Measurements from ENCODE around the gene CLEC3B.

CLEC3B gene

GRCh38 chr3:45024542-45025255 lies 1.4 kb upstream of the CLEC3B start:
- DNase-seq, result no peak
- no peaks in the 10 kb centered on the region for H3K9me3 Mint-ChIP-seq
- H3K36me3 Mint-ChIP-seq (ENCODE audit: low read depth), result peaks cover 6% of the 10 kb centered on the region
- no peaks in the 10 kb centered on the region for H3K27me3 Mint-ChIP-seq (ENCODE audit: low read depth, poor library complexity)
- TF ChIP-seq, protein P1, sequence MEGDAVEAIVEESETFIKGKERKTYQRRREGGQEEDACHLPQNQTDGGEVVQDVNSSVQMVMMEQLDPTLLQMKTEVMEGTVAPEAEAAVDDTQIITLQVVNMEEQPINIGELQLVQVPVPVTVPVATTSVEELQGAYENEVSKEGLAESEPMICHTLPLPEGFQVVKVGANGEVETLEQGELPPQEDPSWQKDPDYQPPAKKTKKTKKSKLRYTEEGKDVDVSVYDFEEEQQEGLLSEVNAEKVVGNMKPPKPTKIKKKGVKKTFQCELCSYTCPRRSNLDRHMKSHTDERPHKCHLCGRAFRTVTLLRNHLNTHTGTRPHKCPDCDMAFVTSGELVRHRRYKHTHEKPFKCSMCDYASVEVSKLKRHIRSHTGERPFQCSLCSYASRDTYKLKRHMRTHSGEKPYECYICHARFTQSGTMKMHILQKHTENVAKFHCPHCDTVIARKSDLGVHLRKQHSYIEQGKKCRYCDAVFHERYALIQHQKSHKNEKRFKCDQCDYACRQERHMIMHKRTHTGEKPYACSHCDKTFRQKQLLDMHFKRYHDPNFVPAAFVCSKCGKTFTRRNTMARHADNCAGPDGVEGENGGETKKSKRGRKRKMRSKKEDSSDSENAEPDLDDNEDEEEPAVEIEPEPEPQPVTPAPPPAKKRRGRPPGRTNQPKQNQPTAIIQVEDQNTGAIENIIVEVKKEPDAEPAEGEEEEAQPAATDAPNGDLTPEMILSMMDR (IDR thresholded peaks at IDR 0.05), result no peak
- H3K4me3 Mint-ChIP-seq, result no peak overlapping the region
- H3K27ac Mint-ChIP-seq, result peak overlapping the region; percentile 34
- H3K4me1 Mint-ChIP-seq, result peaks cover 47% of the 10 kb centered on the region

DNA sequence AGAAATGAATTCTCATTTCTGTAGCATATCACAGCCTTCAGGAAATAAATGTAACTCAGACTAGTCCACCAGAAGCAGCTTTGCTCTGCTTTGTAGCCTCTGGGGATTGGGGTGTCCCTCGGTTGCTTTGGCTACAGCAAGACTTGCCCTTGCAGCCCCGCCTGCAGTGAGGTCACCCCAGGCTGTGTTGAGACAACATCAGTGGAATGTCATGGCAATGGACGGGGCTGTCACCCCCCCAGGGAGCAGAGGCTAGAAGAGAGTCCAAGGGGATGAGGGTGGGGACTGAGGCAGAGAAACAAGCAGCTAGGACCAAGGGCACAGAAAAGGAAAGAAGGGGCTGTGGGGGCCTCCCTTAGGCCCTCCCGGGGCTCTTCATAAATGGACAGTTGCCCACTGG lies 854 bp downstream of the CLEC3B start:
- TF ChIP-seq, protein P1 (IDR thresholded peaks at IDR 0.05), result no peak

DNA sequence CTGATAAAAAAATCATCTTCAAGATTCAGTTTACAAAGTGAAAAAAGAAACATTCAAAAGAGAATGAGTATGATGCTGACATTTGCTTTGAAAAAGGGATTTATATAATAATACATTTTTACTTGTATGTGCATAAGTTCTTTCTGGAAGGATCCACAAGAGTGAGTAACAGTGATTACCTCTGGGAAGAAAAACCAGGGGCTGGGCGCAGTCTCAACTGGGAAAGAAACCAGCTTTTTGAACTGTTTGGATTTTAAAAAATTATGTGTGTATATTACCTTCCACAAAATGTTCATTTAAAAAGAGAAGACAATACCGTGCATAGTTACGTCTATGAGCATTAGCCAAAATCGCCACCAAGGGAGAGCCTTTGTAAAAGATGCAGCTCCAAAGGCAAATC lies 1.3 kb downstream of the CLEC3B start:
- H3K27ac Mint-ChIP-seq, result no peak overlapping the region
- no peaks in the 10 kb centered on the region for H3K36me3 Mint-ChIP-seq (ENCODE audit: low read depth)
- no peaks in the 10 kb centered on the region for H3K9me3 Mint-ChIP-seq
- H3K4me3 Mint-ChIP-seq, result no peak overlapping the region
- H3K4me1 Mint-ChIP-seq, result peaks cover 40% of the 10 kb centered on the region
- no peak for DNase-seq
- no peaks in the 10 kb centered on the region for H3K27me3 Mint-ChIP-seq (ENCODE audit: low read depth, poor library complexity)
- TF ChIP-seq, protein P1 (IDR thresholded peaks at IDR 0.05), result no peak

More for the DNA sequence above, 854 bp downstream of the CLEC3B start:
- H3K27ac Mint-ChIP-seq, result no peak overlapping the region
- H3K36me3 Mint-ChIP-seq (ENCODE audit: low read depth), result no peaks in the 10 kb centered on the region
- no peaks in the 10 kb centered on the region for H3K27me3 Mint-ChIP-seq (ENCODE audit: low read depth, poor library complexity)
- no peaks in the 10 kb centered on the region for H3K9me3 Mint-ChIP-seq
- H3K4me3 Mint-ChIP-seq, result no peak overlapping the region
- no peak for DNase-seq
- H3K4me1 Mint-ChIP-seq, result peaks cover 41% of the 10 kb centered on the region

GRCh38 chr3:45029216-45029615 lies 3.1 kb downstream of the CLEC3B start:
- no peak overlapping the region for H3K27ac Mint-ChIP-seq
- H3K4me3 Mint-ChIP-seq, result no peak overlapping the region
- no peak for DNase-seq
- TF ChIP-seq, protein P1 (IDR thresholded peaks at IDR 0.05), result no peak
- H3K4me1 Mint-ChIP-seq, result peaks cover 29% of the 10 kb centered on the region
- H3K9me3 Mint-ChIP-seq, result no peaks in the 10 kb centered on the region
- no peaks in the 10 kb centered on the region for H3K36me3 Mint-ChIP-seq (ENCODE audit: low read depth)
- H3K27me3 Mint-ChIP-seq (ENCODE audit: low read depth, poor library complexity), result peaks cover 13% of the 10 kb centered on the region

GRCh38 chr3:45029661-45030060 lies 3.6 kb downstream of the CLEC3B start:
- no peak overlapping the region for H3K27ac Mint-ChIP-seq

More at GRCh38 chr3:45029661-45030060, 3.6 kb downstream of the CLEC3B start:
- no peak overlapping the region for H3K4me3 Mint-ChIP-seq
- no peak for DNase-seq
- TF ChIP-seq, protein P1 (IDR thresholded peaks at IDR 0.05), result no peak
- H3K27me3 Mint-ChIP-seq (ENCODE audit: low read depth, poor library complexity), result peaks cover 17% of the 10 kb centered on the region
- no peaks in the 10 kb centered on the region for H3K36me3 Mint-ChIP-seq (ENCODE audit: low read depth)
- H3K9me3 Mint-ChIP-seq, result no peaks in the 10 kb centered on the region
- H3K4me1 Mint-ChIP-seq, result peaks cover 29% of the 10 kb centered on the region

Data from nephron progenitor cell (in vitro differentiated cells).